GM21526 (cell line): ENCODE measurements around the gene ZNF500.
"Not testable (repeated sequence)": the region's sequence is repeated elsewhere in the genome, so short reads cannot be mapped to it uniquely, and the experiment has no call there.

ENCODE experiments used
- ATAC-seq: cut with Tn5 transposase; IDR thresholded peaks from one replicate; pipeline ENCODE4 v1.9.1; 2021; ENCODE audit warnings: moderate library complexity; ENCODE audit not compliant: unreplicated experiment, low FRiP score

ZNF500 gene

GRCh38 chr16:4796982-4797804 is 30.2 kb upstream of the ZNF500 start:
- ATAC-seq = no peak

GRCh38 chr16:4795828-4796572 is 29.0 kb upstream of the ZNF500 start:
- ATAC-seq = no peak

GRCh38 chr16:4795181-4795827 is 28.3 kb upstream of the ZNF500 start, which contains the start of gene SMIM22:
SMIM22 (plus strand) TSS chr16:4795369; CDS start chr16:4795735, 366 bp downstream.
- ATAC-seq = no peak

GRCh38 chr16:4792951-4793513 is 26.1 kb upstream of the ZNF500 start:
- no peak for ATAC-seq

- ATAC-seq = no peak
Observed at GRCh38 chr16:4790871-4791270, 23.9 kb upstream of the ZNF500 start.

GRCh38 chr16:4790261-4790660 is 23.3 kb upstream of the ZNF500 start:
- no peak for ATAC-seq

- no peak for ATAC-seq
Observed at GRCh38 chr16:4788910-4789309, 21.9 kb upstream of the ZNF500 start.

- ATAC-seq = no peak
Observed at GRCh38 chr16:4788489-4788889, 21.5 kb upstream of the ZNF500 start.

GRCh38 chr16:4787627-4788482 is 20.9 kb upstream of the ZNF500 start, which contains the start of gene SEPTIN12:
SEPTIN12 (minus strand) TSS chr16:4788345; CDS start chr16:4787645, 700 bp downstream.
- ATAC-seq = no peak

GRCh38 chr16:4787068-4787467 is 20.1 kb upstream of the ZNF500 start:
- no peak for ATAC-seq

GRCh38 chr16:4785758-4786433 is 18.9 kb upstream of the ZNF500 start:
- ATAC-seq = no peak

- not testable (repeated sequence) for ATAC-seq
Observed at GRCh38 chr16:4784444-4784987, 17.6 kb upstream of the ZNF500 start.

- no peak for ATAC-seq
Observed at GRCh38 chr16:4783951-4784336, 17.0 kb upstream of the ZNF500 start.

GRCh38 chr16:4783251-4783950 is 16.4 kb upstream of the ZNF500 start:
- no peak for ATAC-seq

GRCh38 chr16:4780235-4780634 is 13.3 kb upstream of the ZNF500 start:
- ATAC-seq = no peak

GRCh38 chr16:4778050-4778392 is 11.1 kb upstream of the ZNF500 start:
- ATAC-seq = no peak

- ATAC-seq = no peak
Observed at GRCh38 chr16:4777339-4778049, 10.5 kb upstream of the ZNF500 start.

GRCh38 chr16:4776141-4776705 is 9.3 kb upstream of the ZNF500 start:
- ATAC-seq = no peak
